Umbilical cord (tissue), 1 donor: ENCODE measurements around the gene CLEC5A. TPM values are rescaled to one million over a fixed set of nuclear protein-coding genes. Genes with fewer than 3 reads are reported as not detected.

Experiments used
- total RNA-seq: library from RNA; depleted of rRNA; stranded (reverse); fragments of >200 nt; gene quantifications from one replicate; pipeline ENCODE4 v1.2.3, GENCODE V29; 2014; ENCODE audit warnings: low replicate concordance; ENCODE audit not compliant: insufficient read depth

CLEC5A gene
- total RNA-seq, 1 donor from 2014 or later: 10.8 TPM

Other genes with a start within 250 kb of the CLEC5A start
- gene DENND11, start 244.8 kb downstream of the CLEC5A start, total RNA-seq: 17.3 TPM
- 1.9 TPM for gene WEE2, start 238.6 kb downstream of the CLEC5A start, total RNA-seq
- 89.1 TPM for gene SSBP1, start 208.6 kb downstream of the CLEC5A start, total RNA-seq
- gene TAS2R3, start 182.9 kb downstream of the CLEC5A start, total RNA-seq: 10.6 TPM
- gene TAS2R4, start 170.3 kb downstream of the CLEC5A start, total RNA-seq: 4.1 TPM
- gene TAS2R5, start 156.8 kb downstream of the CLEC5A start, total RNA-seq: 0.72 TPM
- gene PRSS37, start 105.5 kb downstream of the CLEC5A start, total RNA-seq: 0.72 TPM
- not detected for gene OR9A4, start 30.6 kb downstream of the CLEC5A start, total RNA-seq
- gene TAS2R38, start 26.8 kb upstream of the CLEC5A start, total RNA-seq: 5.1 TPM
- 1.4 TPM for gene MGAM, start 48.9 kb upstream of the CLEC5A start, total RNA-seq
- 2.9 TPM for gene MGAM2, start 164.7 kb upstream of the CLEC5A start, total RNA-seq